ENCODE results near the gene IL7R. TPM values are rescaled to one million over a fixed set of nuclear protein-coding genes. Genes with fewer than 3 reads are reported as not detected.
"Not testable (repeated sequence)": the region's sequence is repeated elsewhere in the genome, so short reads cannot be mapped to it uniquely, and the experiment has no call there.

IL7R gene
- total and polyA plus RNA-seq, 4 donors: 0.56 to 8.6 (median 4.5) TPM

DNA sequence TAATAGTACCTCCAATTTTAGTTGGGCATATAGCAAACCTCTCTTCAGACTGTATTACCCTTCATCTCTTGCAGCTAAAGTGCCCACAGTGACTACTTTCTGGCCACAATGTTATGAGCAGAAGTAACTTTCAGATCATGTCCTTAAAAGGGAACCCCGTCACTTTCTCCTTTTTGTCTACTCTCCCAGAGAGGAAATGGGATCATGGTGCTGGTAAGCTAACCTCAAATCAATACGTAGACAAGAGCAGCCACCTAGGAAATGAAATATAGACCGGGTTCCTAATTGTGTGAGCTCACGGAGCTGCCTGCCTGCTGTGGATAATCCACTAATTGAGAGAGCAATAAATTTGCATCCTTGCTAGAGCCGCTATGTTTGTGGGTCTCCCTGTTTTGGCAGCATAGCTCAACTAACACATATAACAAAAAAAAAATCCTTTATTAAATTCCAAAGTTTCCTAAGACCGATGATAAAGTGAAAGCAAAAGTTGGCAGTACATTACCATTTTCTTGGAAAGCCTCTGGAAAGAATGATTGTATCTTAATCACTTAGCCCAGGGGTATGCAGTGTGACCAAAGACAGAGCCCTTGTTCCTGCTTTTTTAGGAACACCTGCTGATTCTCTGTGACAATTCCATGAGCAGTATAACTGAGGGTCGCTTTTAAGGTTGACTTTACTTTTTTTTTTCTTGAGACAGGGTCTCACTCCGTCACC, 5.6 kb upstream of the IL7R start:
- ATAC-seq (ENCODE audit: low FRiP score): peak; percentile 34

GRCh38 chr5:35852084-35852734, 4.5 kb upstream of the IL7R start:
- no peak overlapping the region for H3K4me3 ChIP-seq (ENCODE audit: low read length in 2 of 2)
- no peaks in the 10 kb centered on the region for H3K9me3 ChIP-seq (ENCODE audit: control insufficient read depth, low read length)
- no peaks in the 10 kb centered on the region for H3K36me3 ChIP-seq (ENCODE audit: control insufficient read depth in 1 of 2, insufficient read depth in 2 of 2, low read length in 1 of 2)
- intact Hi-C loops (cut with DNase I): no loop called here
- no peak for DNase-seq
- H3K27ac ChIP-seq (ENCODE audit: low read depth in 1 of 2, low read length in 2 of 2): no peak overlapping the region
- H3K27me3 ChIP-seq (ENCODE audit: control insufficient read depth in 1 of 2, insufficient read depth in 2 of 2, low read length in 1 of 2): peaks cover 0 to 2% of the 10 kb centered on the region in 2 donors
- WGBS, 2 donors: 46 to 55% methylated on average over 7 to 8 of the region's 8 CpGs
- no peaks in the 10 kb centered on the region for H3K4me1 ChIP-seq (ENCODE audit: control insufficient read depth in 1 of 2, insufficient read depth in 2 of 2, low read length in 2 of 2)
- peak; percentile 6 for ATAC-seq (ENCODE audit: low FRiP score)

More for the DNA sequence above, 5.6 kb upstream of the IL7R start:
- no peak overlapping the region for H3K27ac ChIP-seq (ENCODE audit: low read depth in 1 of 2, low read length in 2 of 2)
- no peaks in the 10 kb centered on the region for H3K4me1 ChIP-seq (ENCODE audit: control insufficient read depth in 1 of 2, insufficient read depth in 2 of 2, low read length in 2 of 2)
- no peaks in the 10 kb centered on the region for H3K36me3 ChIP-seq (ENCODE audit: control insufficient read depth in 1 of 2, insufficient read depth in 2 of 2, low read length in 1 of 2)
- peaks cover 0 to 2% of the 10 kb centered on the region in 2 donors for H3K27me3 ChIP-seq (ENCODE audit: control insufficient read depth in 1 of 2, insufficient read depth in 2 of 2, low read length in 1 of 2)
- intact Hi-C loops (cut with DNase I): no loop called here
- no peak for DNase-seq
- WGBS, 2 donors: 56 to 62% methylated on average over 8 of the region's 8 CpGs
- no peaks in the 10 kb centered on the region for H3K9me3 ChIP-seq (ENCODE audit: control insufficient read depth, low read length)
- H3K4me3 ChIP-seq (ENCODE audit: low read length in 2 of 2): no peak overlapping the region

GRCh38 chr5:35852773-35853172, 3.9 kb upstream of the IL7R start:
- no peaks in the 10 kb centered on the region for H3K36me3 ChIP-seq (ENCODE audit: control insufficient read depth in 1 of 2, insufficient read depth in 2 of 2, low read length in 1 of 2)
- ATAC-seq (ENCODE audit: low FRiP score) (no peak), DNase-seq (no peak)
- intact Hi-C loops (cut with DNase I): no loop called here
- H3K4me3 ChIP-seq (ENCODE audit: low read length in 2 of 2): no peak overlapping the region
- H3K27me3 ChIP-seq (ENCODE audit: control insufficient read depth in 1 of 2, insufficient read depth in 2 of 2, low read length in 1 of 2): no peaks in the 10 kb centered on the region
- H3K4me1 ChIP-seq (ENCODE audit: control insufficient read depth in 1 of 2, insufficient read depth in 2 of 2, low read length in 2 of 2): no peaks in the 10 kb centered on the region
- H3K9me3 ChIP-seq (ENCODE audit: control insufficient read depth, low read length): no peaks in the 10 kb centered on the region
- no peak overlapping the region for H3K27ac ChIP-seq (ENCODE audit: low read depth in 1 of 2, low read length in 2 of 2)

GRCh38 chr5:35853631-35854030, 3.1 kb upstream of the IL7R start:
- Histone ChIP-seq H3K4me1 (ENCODE audit: control insufficient read depth in 1 of 2, insufficient read depth in 2 of 2, low read length in 2 of 2) (no peaks in the 10 kb centered on the region), H3K27ac (ENCODE audit: low read depth in 1 of 2, low read length in 2 of 2) (no peak overlapping the region), H3K27me3 (ENCODE audit: control insufficient read depth in 1 of 2, insufficient read depth in 2 of 2, low read length in 1 of 2) (no peaks in the 10 kb centered on the region), H3K36me3 (ENCODE audit: control insufficient read depth in 1 of 2, insufficient read depth in 2 of 2, low read length in 1 of 2) (no peaks in the 10 kb centered on the region), H3K9me3 (ENCODE audit: control insufficient read depth, low read length) (no peaks in the 10 kb centered on the region), H3K4me3 (ENCODE audit: low read length in 2 of 2) (no peak overlapping the region)
- WGBS, 2 donors: 86 to 88% methylated on average over 3 of the region's 3 CpGs
- ATAC-seq (ENCODE audit: low FRiP score): peak; percentile 30
- intact Hi-C loops (cut with DNase I): no loop called here
- peak in 1 of 2 donors; percentile 53 for DNase-seq

GRCh38 chr5:35854248-35854647, 2.4 kb upstream of the IL7R start:
- Histone ChIP-seq H3K9me3 (ENCODE audit: control insufficient read depth, low read length) (no peaks in the 10 kb centered on the region), H3K4me3 (ENCODE audit: low read length in 2 of 2) (no peak overlapping the region), H3K27me3 (ENCODE audit: control insufficient read depth in 1 of 2, insufficient read depth in 2 of 2, low read length in 1 of 2) (no peaks in the 10 kb centered on the region), H3K4me1 (ENCODE audit: control insufficient read depth in 1 of 2, insufficient read depth in 2 of 2, low read length in 2 of 2) (no peaks in the 10 kb centered on the region), H3K36me3 (ENCODE audit: control insufficient read depth in 1 of 2, insufficient read depth in 2 of 2, low read length in 1 of 2) (no peaks in the 10 kb centered on the region), H3K27ac (ENCODE audit: low read depth in 1 of 2, low read length in 2 of 2) (no peak overlapping the region)
- ATAC-seq (ENCODE audit: low FRiP score) (no peak), DNase-seq (no peak)
- intact Hi-C loops (cut with DNase I): no loop called here
- WGBS, 2 donors: 74 to 75% methylated on average over 1 of the region's 1 CpG

DNA sequence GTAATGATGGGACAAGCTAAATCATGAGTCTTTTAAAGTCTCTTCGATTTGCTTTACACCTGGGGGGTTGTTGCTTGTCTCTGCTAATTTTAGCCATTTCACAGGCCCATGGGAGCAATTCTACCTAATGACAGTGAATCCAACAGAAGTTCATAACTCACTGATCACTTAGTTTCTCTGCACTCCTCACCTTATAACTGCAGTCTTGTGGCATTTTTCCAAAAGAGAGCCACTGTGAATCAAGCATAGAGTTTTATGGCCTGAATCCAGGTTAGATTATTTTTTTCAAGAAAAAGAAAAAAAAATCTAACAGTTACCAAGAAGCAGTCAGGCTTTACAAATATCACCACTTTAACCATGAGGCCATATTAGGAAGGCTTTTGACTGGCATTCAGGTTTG, 1.5 kb upstream of the IL7R start:
- H3K4me3 ChIP-seq (ENCODE audit: low read length in 2 of 2): no peak overlapping the region
- ATAC-seq (ENCODE audit: low FRiP score) (no peak), DNase-seq (no peak)
- intact Hi-C loops (cut with DNase I): no loop called here
- no peaks in the 10 kb centered on the region for H3K36me3 ChIP-seq (ENCODE audit: control insufficient read depth in 1 of 2, insufficient read depth in 2 of 2, low read length in 1 of 2)
- WGBS, 2 donors: 52 to 63% methylated on average over 1 of the region's 1 CpG
- H3K27me3 ChIP-seq (ENCODE audit: control insufficient read depth in 1 of 2, insufficient read depth in 2 of 2, low read length in 1 of 2): no peaks in the 10 kb centered on the region
- H3K27ac ChIP-seq (ENCODE audit: low read depth in 1 of 2, low read length in 2 of 2): no peak overlapping the region
- H3K9me3 ChIP-seq (ENCODE audit: control insufficient read depth, low read length): no peaks in the 10 kb centered on the region
- H3K4me1 ChIP-seq (ENCODE audit: control insufficient read depth in 1 of 2, insufficient read depth in 2 of 2, low read length in 2 of 2): no peaks in the 10 kb centered on the region

DNA sequence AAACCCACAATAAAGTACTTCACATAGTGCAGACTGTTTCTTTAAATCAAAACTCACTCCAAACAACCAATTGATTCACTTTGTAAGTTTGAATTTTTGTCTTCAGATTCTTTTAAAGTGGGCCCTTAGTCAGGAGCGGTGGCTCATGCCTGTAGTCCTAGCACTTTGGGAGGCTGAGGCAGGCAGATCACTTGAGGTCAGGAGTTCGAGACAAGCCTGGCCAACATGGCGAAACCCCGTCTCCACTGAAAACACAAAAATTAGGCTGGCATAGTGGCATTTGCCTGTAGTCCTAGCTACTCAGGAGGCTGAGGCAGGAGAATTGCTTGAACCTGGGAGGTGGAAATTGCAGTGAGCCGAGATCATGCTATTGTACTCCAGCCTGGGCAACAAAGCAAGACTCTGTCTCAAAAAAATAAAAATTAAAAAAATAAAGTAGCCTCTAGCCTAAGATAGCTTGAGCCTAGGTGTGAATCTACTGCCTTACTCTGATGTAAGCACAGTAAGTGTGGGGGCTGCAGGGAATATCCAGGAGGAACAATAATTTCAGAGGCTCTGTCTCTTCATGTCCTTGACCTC, 416 bp upstream of the IL7R start:
- WGBS, 2 donors: 89 to 93% methylated on average over 5 of the region's 5 CpGs
- H3K36me3 ChIP-seq (ENCODE audit: control insufficient read depth in 1 of 2, insufficient read depth in 2 of 2, low read length in 1 of 2); DNase-seq; ATAC-seq (ENCODE audit: low FRiP score); intact Hi-C loops (cut with DNase I); H3K4me1 ChIP-seq (ENCODE audit: control insufficient read depth in 1 of 2, insufficient read depth in 2 of 2, low read length in 2 of 2); H3K9me3 ChIP-seq (ENCODE audit: control insufficient read depth, low read length); H3K27me3 ChIP-seq (ENCODE audit: control insufficient read depth in 1 of 2, insufficient read depth in 2 of 2, low read length in 1 of 2); H3K4me3 ChIP-seq (ENCODE audit: low read length in 2 of 2); H3K27ac ChIP-seq (ENCODE audit: low read depth in 1 of 2, low read length in 2 of 2): not testable (repeated sequence)

DNA sequence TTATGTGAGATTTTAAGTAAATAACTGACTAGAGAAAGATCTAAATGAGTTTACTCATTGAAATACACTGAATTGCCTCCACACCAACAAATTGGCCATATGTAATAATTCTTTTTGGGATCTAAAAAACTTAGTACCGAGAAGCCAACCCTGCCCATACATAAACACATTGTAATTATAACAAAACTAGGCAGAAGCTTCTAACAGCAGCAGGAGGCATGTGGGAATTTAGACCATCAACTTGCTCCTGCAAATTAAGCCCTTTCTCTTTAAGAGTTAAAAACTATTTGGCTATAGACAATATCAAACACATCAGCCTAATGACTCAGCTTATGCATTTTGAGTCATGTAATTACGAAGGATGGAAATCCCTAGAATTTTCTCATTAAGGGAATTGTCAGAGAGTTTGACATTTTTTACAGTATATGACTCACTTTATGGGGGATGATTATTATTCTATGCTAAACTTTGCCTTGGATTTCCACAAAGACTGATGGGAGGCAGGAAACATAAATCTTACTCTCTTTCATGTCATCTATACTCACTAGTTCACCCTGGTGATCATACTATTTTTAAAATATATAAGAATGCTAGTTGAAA, 1.0 kb downstream of the IL7R start:
- no peaks in the 10 kb centered on the region for H3K4me1 ChIP-seq (ENCODE audit: control insufficient read depth in 1 of 2, insufficient read depth in 2 of 2, low read length in 2 of 2)
- intact Hi-C loops (cut with DNase I): no loop called here
- ATAC-seq (ENCODE audit: low FRiP score) (no peak), DNase-seq (no peak)
- WGBS, 2 donors: 27 to 37% methylated on average over 2 of the region's 2 CpGs
- H3K36me3 ChIP-seq (ENCODE audit: control insufficient read depth in 1 of 2, insufficient read depth in 2 of 2, low read length in 1 of 2): no peaks in the 10 kb centered on the region
- H3K27ac ChIP-seq (ENCODE audit: low read depth in 1 of 2, low read length in 2 of 2): no peak overlapping the region
- no peaks in the 10 kb centered on the region for H3K27me3 ChIP-seq (ENCODE audit: control insufficient read depth in 1 of 2, insufficient read depth in 2 of 2, low read length in 1 of 2)
- H3K9me3 ChIP-seq (ENCODE audit: control insufficient read depth, low read length): no peaks in the 10 kb centered on the region
- no peak overlapping the region for H3K4me3 ChIP-seq (ENCODE audit: low read length in 2 of 2)

Measured in aorta (tissue), 5 donors.